HepG2 (cell line): ENCODE measurements around the gene CYP27B1. TPM values are rescaled to one million over a fixed set of nuclear protein-coding genes. Genes with fewer than 3 reads are reported as not detected.

Experiments
- ATAC-seq: fragments of 200-7000 bp; cut with Tn5 transposase; 3 replicates; pipeline ENCODE4 v1.9.1; 2020; ENCODE audit warnings: mild to moderate bottlenecking, moderate library complexity
- BruUV-seq: library from RNA; stranded (reverse); fragments of 400-500 nt; replicated peaks from 2 replicates; lab custom pipeline; 2021; lab: Mats Ljungman, UMichigan
- CTCF ChIA-PET: fragments of 300-600 bp; formaldehyde crosslinking; extraction: SDS; loops from one replicate; lab custom pipeline; 2021; ENCODE audit warnings: low total read pairs, inconsistent platforms, low intra/inter-chr PET ratio; lab: Yijun Ruan, JAX
- POLR2A ChIA-PET: fragments of 350-600 bp; sonication (Branson Sonifier 250); formaldehyde crosslinking; loops from one replicate; lab custom pipeline; 2020; ENCODE audit warnings: antibody characterized with exemption, inconsistent platforms; lab: Yijun Ruan, JAX
- DNase-seq: peaks from one replicate; pipeline ENCODE4 v3.0.0-alpha.2; 2015; ENCODE audit warnings: low spot score
- FAIRE-seq: peaks from 3 replicates; lab custom pipeline; 2011; peaks lifted over from hg19 to GRCh38; lab: Jason Lieb, UNC
- H2AFZ ChIP-seq: one replicate; pipeline ENCODE4 v1.6.1; 2011; ENCODE audit warnings: low read length, inconsistent platforms
- H3K27ac ChIP-seq: fragments of 300-600 bp; 3 replicates; pipeline ENCODE4 v1.8.0; 2011; ENCODE audit warnings: mixed run types, mild to moderate bottlenecking, mixed read lengths, low read length, inconsistent platforms; ENCODE audit not compliant: insufficient read depth; ENCODE audit errors: extremely low read length
- H3K27me3 ChIP-seq, 2 experiments: fragments of 200-600 bp in 1 of 2; 2 replicates in 1 of 2; 3 replicates in 1 of 2; pipeline versions ENCODE4 v1.6.0 to v1.8.0; 2011; ENCODE audit warnings: low read length in 2 of 2, mild to moderate bottlenecking in 2 of 2, moderate library complexity in 2 of 2, inconsistent platforms in 1 of 2; ENCODE audit not compliant: insufficient read depth in 2 of 2, control insufficient read depth in 1 of 2
- H3K36me3 ChIP-seq, 2 experiments: fragments of 200-600 bp in 1 of 2; replicated peaks in 1 of 2; 2 replicates in 1 of 2; 3 replicates in 1 of 2; pipeline versions ENCODE4 v1.5.1 to v1.8.0; 2011; ENCODE audit warnings: low read length in 2 of 2, inconsistent platforms in 1 of 2; ENCODE audit not compliant: insufficient read depth in 2 of 2, control insufficient read depth in 1 of 2
- H3K4me1 ChIP-seq: 2 replicates; pipeline ENCODE4 v1.5.1; 2012; ENCODE audit warnings: low read length, inconsistent platforms; ENCODE audit not compliant: insufficient read depth
- H3K4me2 ChIP-seq: 2 replicates; pipeline ENCODE4 v1.6.0; 2011; ENCODE audit warnings: low read depth, low read length, inconsistent platforms
- H3K4me3 ChIP-seq, 3 experiments: fragments of 200-600 bp in 1 of 3; sonication (generic), shearing (Covaris generic) in 1 of 3; replicated peaks in 1 of 3; 2 replicates each; pipeline ENCODE4 v1.5.1; 2011 to 2016; ENCODE audit warnings: low read length in 3 of 3, inconsistent platforms in 2 of 3, low read depth in 2 of 3, mild to moderate bottlenecking in 2 of 3, control low read depth in 1 of 3, mixed read lengths in 1 of 3; ENCODE audit not compliant: insufficient read depth in 1 of 3
- H3K79me2 ChIP-seq: one replicate; pipeline ENCODE4 v1.6.1; 2011; ENCODE audit warnings: low read length, inconsistent platforms; ENCODE audit not compliant: insufficient read depth
- H3K9ac ChIP-seq: 2 replicates; pipeline ENCODE4 v1.6.0; 2011; ENCODE audit warnings: mild to moderate bottlenecking, low read depth, low read length, inconsistent platforms; ENCODE audit not compliant: insufficient read depth
- H3K9me3 ChIP-seq: 2 replicates; pipeline ENCODE4 v1.5.1; 2012; ENCODE audit warnings: mild to moderate bottlenecking, low read length
- H4K20me1 ChIP-seq: 2 replicates; pipeline ENCODE4 v1.6.0; 2011; ENCODE audit warnings: inconsistent platforms, mild to moderate bottlenecking, low read length, moderate library complexity; ENCODE audit not compliant: insufficient read depth
- CBFB ChIP-seq: sonication (generic); formaldehyde crosslinking; IDR thresholded peaks from 2 replicates; pipeline ENCODE4 v1.4.0; 2020; ENCODE audit warnings: missing genetic modification reagents
- CEBPG ChIP-seq: IDR thresholded peaks from 2 replicates; pipeline ENCODE4 v1.6.1; 2016
- MTA3 ChIP-seq: sonication (generic); formaldehyde crosslinking; IDR thresholded peaks from 2 replicates; pipeline ENCODE4 v1.4.0; 2020; ENCODE audit warnings: missing genetic modification reagents
- POLR2AphosphoS5 ChIP-seq: IDR thresholded peaks from 2 replicates; pipeline ENCODE4 v1.6.1; 2012; ENCODE audit warnings: low read depth, low read length
- PRDM15 ChIP-seq: sonication (generic); formaldehyde crosslinking; IDR thresholded peaks from 2 replicates; pipeline ENCODE4 v1.4.0; 2020; ENCODE audit warnings: missing genetic modification reagents
- RELA ChIP-seq: sonication (generic); formaldehyde crosslinking; IDR thresholded peaks from 2 replicates; pipeline ENCODE4 v1.4.0; 2020; ENCODE audit warnings: missing genetic modification reagents
- ZC3H13 ChIP-seq: sonication (generic); formaldehyde crosslinking; IDR thresholded peaks from 2 replicates; pipeline ENCODE4 v1.8.1; 2023; ENCODE audit warnings: mild to moderate bottlenecking, missing genetic modification reagents, moderate library complexity
- ZNF296 ChIP-seq: sonication (generic); formaldehyde crosslinking; conservative IDR thresholded peaks from 2 replicates; pipeline ENCODE4 v1.5.0; 2020; ENCODE audit warnings: mild to moderate bottlenecking, missing genetic modification reagents
- ZNF546 ChIP-seq: sonication (generic); formaldehyde crosslinking; conservative IDR thresholded peaks from 2 replicates; pipeline ENCODE4 v1.8.1; 2023; ENCODE audit warnings: mild to moderate bottlenecking, missing genetic modification reagents
- ZNF629 ChIP-seq: sonication (generic); formaldehyde crosslinking; conservative IDR thresholded peaks from 2 replicates; pipeline ENCODE4 v1.5.0; 2020; ENCODE audit warnings: missing genetic modification reagents
- ZNF691 ChIP-seq: sonication (generic); formaldehyde crosslinking; IDR thresholded peaks from 2 replicates; pipeline ENCODE4 v1.4.0; 2020; ENCODE audit warnings: missing genetic modification reagents, low read depth, mild to moderate bottlenecking, borderline replicate concordance
- WGBS: methylation state at CpG from one replicate; pipeline ENCODE4 v1.1.6; 2017; ENCODE audit warnings: low lambda C conversion rate; 5-methylcytosine and 5-hydroxymethylcytosine counted together
- in situ Hi-C: cut with HindIII; loops from 2 replicates; pipeline ENCODE4 v1.10.0; 2017; ENCODE audit warnings: low pct_unique_long_range_greater_than_20kb; ENCODE audit not compliant: extremely low pct_ligation_motif_present
- intact Hi-C: fragments of 100-400 bp; cut with micrococcal nuclease; formaldehyde crosslinking; loops from one replicate; pipeline ENCODE4 v1.10.0; 2022; ENCODE audit not compliant: unreplicated experiment
- polyA plus RNA-seq, 8 experiments: library from polyadenylated mRNA; depleted of rRNA in 3 of 8; stranded (reverse) in 7 of 8; unstranded in 1 of 8; fragments of >200 nt; fragmentation: Illumina TruSeq in 4 of 8; extraction: Trizol in 4 of 8; gene quantifications; 2 replicates each; pipeline versions ENCODE4 v1.2.1 to v1.2.3, GENCODE V29; 2011 to 2016; ENCODE audit warnings: low read depth in 4 of 8, missing spikeins in 1 of 8, mixed read lengths in 1 of 8; ENCODE audit not compliant: insufficient read depth in 1 of 8
- total RNA-seq, 5 experiments: library from RNA; depleted of rRNA; stranded (reverse); fragments of >200 nt; fragmentation: Illumina TruSeq; extraction: Trizol; gene quantifications; 2 replicates each; pipeline ENCODE4 v1.2.3, GENCODE V29; 2016; ENCODE audit warnings: low read depth in 1 of 5
- TF ChIP-seq, protein P1 (sequence below): conservative IDR thresholded peaks from 2 replicates; pipeline ENCODE4 v1.6.1; 2018; ENCODE audit warnings: missing genetic modification reagents

The CYP27B1 gene
- total and polyA plus RNA-seq, 2 of the 13 experiments (the other 11 are each of a cell fraction or from before 2014, with no cell fraction given): 2.3 to 3.0 TPM

DNA sequence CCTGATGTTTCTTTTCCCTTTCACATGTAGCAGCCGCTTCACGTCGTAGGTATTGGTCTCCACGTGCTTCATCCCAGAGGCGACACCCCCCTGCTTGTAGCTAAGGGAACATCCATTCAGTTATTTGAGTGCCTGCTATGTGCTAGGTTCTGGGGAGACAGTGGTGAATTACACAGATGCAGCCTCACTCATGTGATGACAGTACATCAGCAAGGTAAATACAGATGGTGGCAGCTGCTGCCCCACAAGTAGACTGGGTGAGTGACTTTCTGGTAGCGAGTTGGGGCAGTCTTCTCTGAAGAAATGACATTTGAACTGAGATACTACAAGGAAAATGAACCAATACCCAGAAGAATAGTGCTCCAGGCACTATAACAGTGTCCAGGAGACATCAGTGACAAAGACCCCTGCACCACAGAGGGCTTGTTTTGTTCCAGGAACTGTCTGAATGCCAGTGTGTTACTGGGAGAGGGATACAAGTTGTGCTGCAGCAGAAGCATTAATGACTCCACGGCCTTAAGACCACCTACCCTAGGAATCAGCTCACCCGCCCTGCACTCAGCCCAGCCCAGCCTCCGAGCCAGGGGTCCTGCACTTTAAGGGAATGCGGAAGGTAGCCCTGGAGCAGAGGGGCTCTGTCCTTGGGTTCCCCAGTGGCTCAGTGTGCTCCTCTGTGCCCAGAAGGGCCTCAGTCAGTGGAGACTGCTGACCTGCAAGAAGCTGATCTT is 44.3 kb upstream of the CYP27B1 start:
- ChIA-PET POLR2A (no interaction called here), CTCF (no interaction called here)
- in situ Hi-C loops (no loop called here), intact Hi-C loops (no loop called here)
- H3K79me2 ChIP-seq: no peaks in the 10 kb centered on the region
- WGBS: 95% methylated on average over 7 of the region's 10 CpGs
- H2AFZ ChIP-seq: no peak overlapping the region
- no peak for DNase-seq
- peaks cover 42% of the 10 kb centered on the region for H3K4me1 ChIP-seq
- no peak for ATAC-seq
- no TSS peak for BruUV-seq
- H3K9me3 ChIP-seq: no peaks in the 10 kb centered on the region
- H4K20me1 ChIP-seq: no peaks in the 10 kb centered on the region
- TF ChIP-seq PRDM15 (CRISPR knock-in tag) (no peak), CEBPG (CRISPR knock-in tag) (no peak), ZNF691 (CRISPR knock-in tag) (no peak), ZNF296 (CRISPR knock-in tag) (no peak), CBFB (no peak), ZNF546 (CRISPR knock-in tag) (no peak), POLR2AphosphoS5 (no peak), RELA (no peak), ZNF629 (CRISPR knock-in tag) (no peak), MTA3 (CRISPR knock-in tag) (no peak), ZC3H13 (CRISPR knock-in tag) (no peak)
- TF ChIP-seq, protein P1, sequence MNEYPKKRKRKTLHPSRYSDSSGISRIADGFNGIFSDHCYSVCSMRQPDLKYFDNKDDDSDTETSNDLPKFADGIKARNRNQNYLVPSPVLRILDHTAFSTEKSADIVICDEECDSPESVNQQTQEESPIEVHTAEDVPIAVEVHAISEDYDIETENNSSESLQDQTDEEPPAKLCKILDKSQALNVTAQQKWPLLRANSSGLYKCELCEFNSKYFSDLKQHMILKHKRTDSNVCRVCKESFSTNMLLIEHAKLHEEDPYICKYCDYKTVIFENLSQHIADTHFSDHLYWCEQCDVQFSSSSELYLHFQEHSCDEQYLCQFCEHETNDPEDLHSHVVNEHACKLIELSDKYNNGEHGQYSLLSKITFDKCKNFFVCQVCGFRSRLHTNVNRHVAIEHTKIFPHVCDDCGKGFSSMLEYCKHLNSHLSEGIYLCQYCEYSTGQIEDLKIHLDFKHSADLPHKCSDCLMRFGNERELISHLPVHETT (CRISPR knock-in tag): no peak
- peaks cover 0 to 3% of the 10 kb centered on the region in 2 experiments; a peak in 2 of 5 replicates for H3K36me3 ChIP-seq
- no peak overlapping the region for H3K9ac ChIP-seq
- H3K27ac ChIP-seq: no peak overlapping the region
- no peak for FAIRE-seq
- no peak overlapping the region for H3K4me2 ChIP-seq
- H3K27me3 ChIP-seq: no peaks in the 10 kb centered on the region
- no peak overlapping the region for H3K4me3 ChIP-seq
